Endothelial cell of umbilical vein (primary cell): ENCODE measurements around the gene EXT2. TPM values are rescaled to one million over a fixed set of nuclear protein-coding genes. Genes with fewer than 3 reads are reported as not detected.

Source experiments
- BruUV-seq: library from RNA; stranded (reverse); fragments of 400-500 nt; replicated peaks from 2 replicates; lab custom pipeline; 2021; lab: Mats Ljungman, UMichigan
- CTCF ChIA-PET: fragments of 300-600, 350-600 bp; sonication (Branson Sonifier 250); formaldehyde crosslinking; loops from one replicate; lab custom pipeline; 2021; ENCODE audit warnings: antibody characterized with exemption, inconsistent platforms; lab: Charles Lee
- POLR2A ChIA-PET: fragments of 300-600, 350-600 bp; sonication (Branson Sonifier 250); formaldehyde crosslinking; loops from one replicate; lab custom pipeline; 2021; ENCODE audit warnings: antibody characterized with exemption, inconsistent platforms; lab: Charles Lee
- DNase-seq: peaks from one replicate; pipeline ENCODE4 v3.0.0-alpha.2; 2011; ENCODE audit warnings: low read depth, low spot score
- FAIRE-seq: peaks from 2 replicates; lab custom pipeline; 2011; peaks lifted over from hg19 to GRCh38; lab: Jason Lieb, UNC
- H2AFZ ChIP-seq: 2 replicates; pipeline ENCODE4 v1.6.0; 2012; ENCODE audit warnings: low read depth, low read length, control low read depth, inconsistent platforms
- H3K27ac ChIP-seq: 2 replicates; pipeline ENCODE4 v1.5.1; 2011; ENCODE audit warnings: low read depth, mild to moderate bottlenecking, control low read depth, low read length, moderate library complexity; ENCODE audit not compliant: insufficient read depth
- H3K27me3 ChIP-seq, 2 experiments: 2 replicates each; pipeline versions ENCODE4 v1.6.0 to v1.6.1; 2011; ENCODE audit warnings: low read length in 2 of 2, mixed read lengths in 1 of 2; ENCODE audit not compliant: control insufficient read depth in 2 of 2, insufficient read depth in 2 of 2
- H3K36me3 ChIP-seq, 2 experiments: 2 replicates in 1 of 2; 3 replicates in 1 of 2; pipeline ENCODE4 v1.5.1; 2011; ENCODE audit warnings: low read length in 2 of 2, mild to moderate bottlenecking in 1 of 2, moderate library complexity in 1 of 2; ENCODE audit not compliant: control insufficient read depth in 2 of 2, insufficient read depth in 2 of 2; ENCODE audit errors: extremely low read depth in 1 of 2
- H3K4me1 ChIP-seq: 3 replicates; pipeline ENCODE4 v1.5.1; 2011; ENCODE audit warnings: mild to moderate bottlenecking, low read length; ENCODE audit not compliant: control insufficient read depth, insufficient read depth; ENCODE audit errors: extremely low read depth
- H3K4me2 ChIP-seq: 2 replicates; pipeline ENCODE4 v1.6.1; 2011; ENCODE audit warnings: low read length, control low read depth, mixed read lengths; ENCODE audit not compliant: insufficient read depth
- H3K4me3 ChIP-seq, 3 experiments: fragments of 200-600 bp in 1 of 3; sonication (generic), shearing (Covaris generic) in 1 of 3; replicated peaks in 1 of 3; 2 replicates each; pipeline ENCODE4 v1.5.1; 2011 to 2016; ENCODE audit warnings: control low read depth in 3 of 3, low read length in 3 of 3, mild to moderate bottlenecking in 2 of 3, inconsistent platforms in 1 of 3, low read depth in 1 of 3, moderate library complexity in 1 of 3; ENCODE audit not compliant: insufficient read depth in 1 of 3
- H3K79me2 ChIP-seq: 2 replicates; pipeline ENCODE4 v1.6.0; 2012; ENCODE audit warnings: low read length, inconsistent platforms; ENCODE audit not compliant: control insufficient read depth, insufficient read depth
- H3K9ac ChIP-seq: replicated peaks from 2 replicates; pipeline ENCODE3; 2011; ENCODE audit warnings: low read length, control low read depth; ENCODE audit not compliant: insufficient read depth; ENCODE audit errors: extremely low read depth
- H3K9me1 ChIP-seq: replicated peaks from 3 replicates; pipeline ENCODE4 v1.6.0; 2011; ENCODE audit warnings: mild to moderate bottlenecking, low read length; ENCODE audit not compliant: control insufficient read depth, insufficient read depth; ENCODE audit errors: extremely low read depth
- H3K9me3 ChIP-seq: replicated peaks from 2 replicates; pipeline ENCODE4 v1.5.1; 2012; ENCODE audit warnings: low read length, inconsistent platforms; ENCODE audit not compliant: control insufficient read depth, insufficient read depth
- H4K20me1 ChIP-seq: replicated peaks from 2 replicates; pipeline ENCODE3; 2011; ENCODE audit warnings: mild to moderate bottlenecking, low read length; ENCODE audit not compliant: control insufficient read depth, insufficient read depth; ENCODE audit errors: extremely low read depth
- CTCF ChIP-seq, 2 donors: IDR thresholded peaks; 1 replicate in 1 of 2; 2 replicates in 1 of 2; pipeline ENCODE4 v1.5.1; 2011; ENCODE audit warnings: low read length in 2 of 2, mild to moderate bottlenecking in 2 of 2, moderate library complexity in 2 of 2, control low read depth in 1 of 2, inconsistent platforms in 1 of 2, low read depth in 1 of 2; ENCODE audit not compliant: insufficient read depth in 1 of 2; ENCODE audit errors: extremely low read depth in 1 of 2
- FOS ChIP-seq: IDR thresholded peaks from 2 replicates; pipeline ENCODE4 v1.6.1; 2011; ENCODE audit warnings: mild to moderate bottlenecking, low read length, moderate library complexity, borderline replicate concordance; ENCODE audit not compliant: insufficient read depth
- GATA2 ChIP-seq: IDR thresholded peaks from 2 replicates; pipeline ENCODE4 v1.7.0; 2011; ENCODE audit warnings: low read depth, mild to moderate bottlenecking, moderate library complexity, mixed read lengths, low read length; ENCODE audit not compliant: insufficient read length, insufficient read depth
- MAX ChIP-seq: IDR thresholded peaks from 2 replicates; pipeline ENCODE4 v1.6.1; 2011; ENCODE audit not compliant: insufficient read depth, insufficient read length
- MYC ChIP-seq: IDR thresholded peaks from one replicate; pipeline ENCODE4 v1.6.1; 2011; ENCODE audit warnings: mild to moderate bottlenecking, low read depth, low read length
- POLR2A ChIP-seq: IDR thresholded peaks from 2 replicates; pipeline ENCODE4 v1.6.1; 2012; ENCODE audit warnings: low read depth, mild to moderate bottlenecking, control low read depth, low read length
- POLR2AphosphoS5 ChIP-seq: IDR thresholded peaks from 2 replicates; pipeline ENCODE4 v1.6.1; 2012; ENCODE audit warnings: low read depth, mild to moderate bottlenecking, control low read depth, low read length, moderate library complexity; ENCODE audit not compliant: insufficient read depth
- dilution Hi-C: fragments of 300-500 bp; cut with MboI; formaldehyde crosslinking; loops from one replicate; pipeline ENCODE4 v1.15.0; 2019; ENCODE audit warnings: low sequenced_read_pairs; ENCODE audit not compliant: extremely low pct_ligation_motif_present
- intact Hi-C: fragments of 100-400 bp; cut with micrococcal nuclease; formaldehyde crosslinking; loops from one replicate; pipeline ENCODE4 v1.10.0; 2022
- polyA plus RNA-seq, 4 experiments: library from polyadenylated mRNA; depleted of rRNA in 3 of 4; stranded (reverse) in 3 of 4; unstranded in 1 of 4; fragments of >200 nt; gene quantifications; 2 replicates each; pipeline versions ENCODE4 v1.2.1 to v1.2.3, GENCODE V29; 2011 to 2012; ENCODE audit warnings: missing spikeins in 1 of 4
- total RNA-seq: library from RNA; stranded (reverse); gene quantifications from 2 replicates; pipeline ENCODE4 v1.2.3, GENCODE V29; 2021

The EXT2 gene
- total and polyA plus RNA-seq, 2 donors (not counting 3 experiments of a cell fraction or from before 2014, with no cell fraction given), result 50.9 to 60.3 TPM

GRCh38 chr11:44264761-44265160 is 169.3 kb downstream of the EXT2 start:
- H3K79me2 ChIP-seq, result no peaks in the 10 kb centered on the region
- H3K4me2 ChIP-seq, result no peak overlapping the region
- H3K27me3 ChIP-seq, result no peaks in the 10 kb centered on the region
- DNase-seq (no peak), FAIRE-seq (no peak)
- H3K9me3 ChIP-seq, result no peaks in the 10 kb centered on the region
- H2AFZ ChIP-seq, result no peak overlapping the region
- H3K27ac ChIP-seq, result no peak overlapping the region
- no peaks in the 10 kb centered on the region for H3K36me3 ChIP-seq
- H4K20me1 ChIP-seq, result no peaks in the 10 kb centered on the region
- H3K9me1 ChIP-seq, result no peaks in the 10 kb centered on the region
- no peak for TF ChIP-seq CTCF (IDR thresholded peaks at IDR 0.05; ENCODE audit: extremely low read depth in 1 of 2, insufficient read depth in 1 of 2, low read depth in 1 of 2, low read length in 2 of 2)
- TF ChIP-seq MYC, result no peak
- TF ChIP-seq POLR2A, result no peak
- no peak for TF ChIP-seq MAX
- TF ChIP-seq GATA2, result no peak
- TF ChIP-seq POLR2AphosphoS5, result no peak
- TF ChIP-seq FOS, result no peak
- intact Hi-C loops (no loop called here), dilution Hi-C loops (no loop called here)
- BruUV-seq, result no TSS peak
- H3K4me1 ChIP-seq, result peaks cover 12% of the 10 kb centered on the region
- H3K4me3 ChIP-seq, result no peak overlapping the region
- ChIA-PET CTCF (interaction anchor here (2.2 kb wide), 1 partner anchor 21 kb away, joined by 7 read pairs; no protein-coding TSS in a partner anchor), POLR2A (no interaction called here)
- H3K9ac ChIP-seq, result no peak overlapping the region
